DOHH2 (cell line): Measurements from ENCODE around the gene KATNBL1.

Experiments
- H3F3A ChIP-seq: fragments of 200-600 bp; sonication (generic), shearing (Covaris generic); 2 replicates; pipeline ENCODE4 v1.6.0; 2016; ENCODE audit warnings: antibody characterized with exemption, mild to moderate bottlenecking; ENCODE audit not compliant: control insufficient read depth, insufficient read depth
- H3K27ac ChIP-seq: fragments of 200-600 bp; sonication (generic); 2 replicates; pipeline ENCODE4 v1.5.1; 2014; ENCODE audit warnings: low read depth, mild to moderate bottlenecking, low read length, moderate library complexity
- H3K27me3 ChIP-seq: fragments of 200-600 bp; sonication (generic); 2 replicates; pipeline ENCODE4 v1.6.1; 2014; ENCODE audit warnings: mild to moderate bottlenecking, low read length, mixed read lengths; ENCODE audit not compliant: control insufficient read depth
- H3K36me3 ChIP-seq: fragments of 200-600 bp; sonication (generic); 2 replicates; pipeline ENCODE4 v1.6.1; 2014; ENCODE audit warnings: mild to moderate bottlenecking, low read length, moderate library complexity, mixed read lengths; ENCODE audit not compliant: control insufficient read depth
- H3K4me1 ChIP-seq: fragments of 200-600 bp; sonication (generic); 2 replicates; pipeline ENCODE4 v1.6.1; 2014; ENCODE audit warnings: mild to moderate bottlenecking, low read length, mixed read lengths; ENCODE audit not compliant: control insufficient read depth
- H3K4me2 ChIP-seq: fragments of 200-600 bp; sonication (generic); 2 replicates; pipeline ENCODE4 v1.6.0; 2014; ENCODE audit warnings: mild to moderate bottlenecking, low read length, moderate library complexity
- H3K4me3 ChIP-seq: fragments of 200-600 bp; sonication (generic); 2 replicates; pipeline ENCODE4 v1.5.1; 2014; ENCODE audit warnings: mild to moderate bottlenecking, low read length, mixed read lengths
- H3K79me2 ChIP-seq: fragments of 200-600 bp; sonication (generic); 2 replicates; pipeline ENCODE4 v1.6.1; 2014; ENCODE audit warnings: mild to moderate bottlenecking, low read length, mixed read lengths; ENCODE audit not compliant: control insufficient read depth
- H3K9me2 ChIP-seq: fragments of 200-600 bp; sonication (generic); replicated peaks from 2 replicates; pipeline ENCODE4 v1.6.1; 2014; ENCODE audit warnings: mild to moderate bottlenecking, low read length, mixed read lengths; ENCODE audit not compliant: control insufficient read depth
- H3K9me3 ChIP-seq: fragments of 200-600 bp; sonication (generic); 2 replicates; pipeline ENCODE4 v1.6.1; 2014; ENCODE audit warnings: antibody characterized with exemption, low read length, mixed read lengths; ENCODE audit not compliant: control insufficient read depth, insufficient read depth
- H4K20me1 ChIP-seq: fragments of 200-600 bp; sonication (generic); 2 replicates; pipeline ENCODE4 v1.6.0; 2014; ENCODE audit warnings: low read depth, mild to moderate bottlenecking, antibody characterized with exemption, low read length, moderate library complexity; ENCODE audit not compliant: control insufficient read depth, insufficient read depth
- EZH2phosphoT487 ChIP-seq: fragments of 200-600 bp; sonication (generic); IDR thresholded peaks from 2 replicates; pipeline ENCODE4 v1.6.1; 2017; ENCODE audit warnings: borderline replicate concordance, mild to moderate bottlenecking, antibody characterized with exemption, low read length, moderate library complexity, mixed read lengths
- TF ChIP-seq, protein P1 (sequence below): fragments of 200-600 bp; sonication (generic); IDR thresholded peaks from one replicate; pipeline ENCODE4 v1.5.1; 2014; ENCODE audit warnings: antibody characterized with exemption, mild to moderate bottlenecking, low read depth, low read length; ENCODE audit not compliant: poor library complexity, severe bottlenecking

Gene KATNBL1

DNA sequence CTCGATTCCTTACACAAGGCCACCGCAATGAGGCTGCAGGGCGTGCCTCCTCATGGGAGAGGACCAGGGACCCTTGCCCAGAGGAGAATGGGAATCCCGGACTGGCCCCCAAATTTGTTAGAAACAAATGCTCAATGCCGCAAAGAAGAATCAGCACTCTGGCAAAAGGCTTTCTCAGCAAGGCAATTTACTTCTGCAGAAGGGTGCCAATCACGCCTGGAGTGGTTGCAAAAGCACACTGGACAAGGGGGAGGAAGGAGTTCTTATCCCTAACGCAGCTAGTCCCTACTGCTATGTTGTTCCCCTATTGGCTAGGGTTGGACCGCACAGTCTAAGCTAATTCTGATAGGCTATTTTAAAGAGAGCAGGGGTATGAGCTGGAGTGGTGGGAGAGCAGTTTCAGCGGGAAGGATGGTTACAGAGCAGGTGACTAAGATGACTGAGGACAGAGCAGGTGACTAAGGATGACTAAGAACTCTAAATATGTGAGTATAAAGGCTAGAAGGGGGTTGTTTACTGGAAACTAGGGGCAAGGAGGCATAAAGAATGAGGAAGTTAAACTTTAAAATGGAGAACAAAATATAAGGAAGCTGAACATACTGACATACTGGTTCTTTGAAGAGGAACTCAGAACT is 48.5 kb downstream of the KATNBL1 start:
- Histone ChIP-seq H3K79me2 (peaks cover 22% of the 10 kb centered on the region), H3K4me3 (no peak overlapping the region)

DNA sequence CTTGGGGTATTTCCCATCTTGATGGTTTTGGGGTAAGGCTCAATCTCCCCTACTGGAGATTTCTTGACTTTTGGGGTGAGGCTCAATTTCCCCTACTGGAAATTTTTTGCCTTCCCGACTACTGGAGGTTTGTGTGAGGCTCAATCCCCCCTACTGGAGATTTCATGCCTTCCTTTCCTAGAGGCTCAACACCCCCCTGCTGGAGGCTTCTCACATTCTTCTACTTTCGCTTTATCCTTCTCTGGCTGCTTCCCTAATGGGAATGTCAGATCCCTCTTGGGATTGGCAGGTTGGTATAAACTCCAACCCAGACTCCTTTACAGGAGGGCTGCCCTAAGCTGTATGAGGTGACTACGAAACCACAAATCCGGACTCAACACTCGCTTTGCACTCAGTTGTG is 49.2 kb downstream of the KATNBL1 start:
- Histone ChIP-seq H3K27me3 (no peaks in the 10 kb centered on the region), H3K4me1 (no peaks in the 10 kb centered on the region), H3K9me3 (peaks cover 31% of the 10 kb centered on the region; the same call in 1 of the 2 replicates), H3K4me3 (no peak overlapping the region), H3K36me3 (peaks cover 40% of the 10 kb centered on the region), H3K79me2 (peaks cover 15% of the 10 kb centered on the region), H3F3A (no peaks in the 10 kb centered on the region), H3K27ac (no peak overlapping the region), H4K20me1 (no peaks in the 10 kb centered on the region), H3K4me2 (no peak overlapping the region), H3K9me2 (no peaks in the 10 kb centered on the region)
- TF ChIP-seq, protein P1, sequence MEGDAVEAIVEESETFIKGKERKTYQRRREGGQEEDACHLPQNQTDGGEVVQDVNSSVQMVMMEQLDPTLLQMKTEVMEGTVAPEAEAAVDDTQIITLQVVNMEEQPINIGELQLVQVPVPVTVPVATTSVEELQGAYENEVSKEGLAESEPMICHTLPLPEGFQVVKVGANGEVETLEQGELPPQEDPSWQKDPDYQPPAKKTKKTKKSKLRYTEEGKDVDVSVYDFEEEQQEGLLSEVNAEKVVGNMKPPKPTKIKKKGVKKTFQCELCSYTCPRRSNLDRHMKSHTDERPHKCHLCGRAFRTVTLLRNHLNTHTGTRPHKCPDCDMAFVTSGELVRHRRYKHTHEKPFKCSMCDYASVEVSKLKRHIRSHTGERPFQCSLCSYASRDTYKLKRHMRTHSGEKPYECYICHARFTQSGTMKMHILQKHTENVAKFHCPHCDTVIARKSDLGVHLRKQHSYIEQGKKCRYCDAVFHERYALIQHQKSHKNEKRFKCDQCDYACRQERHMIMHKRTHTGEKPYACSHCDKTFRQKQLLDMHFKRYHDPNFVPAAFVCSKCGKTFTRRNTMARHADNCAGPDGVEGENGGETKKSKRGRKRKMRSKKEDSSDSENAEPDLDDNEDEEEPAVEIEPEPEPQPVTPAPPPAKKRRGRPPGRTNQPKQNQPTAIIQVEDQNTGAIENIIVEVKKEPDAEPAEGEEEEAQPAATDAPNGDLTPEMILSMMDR: no peak
- no peak for TF ChIP-seq EZH2phosphoT487

More for the DNA sequence above, 48.5 kb downstream of the KATNBL1 start:
- H3K4me1 ChIP-seq: no peaks in the 10 kb centered on the region
- no peak overlapping the region for H3K27ac ChIP-seq
- no peaks in the 10 kb centered on the region for H4K20me1 ChIP-seq
- peaks cover 28% of the 10 kb centered on the region; the same call in 1 of the 2 replicates for H3K9me3 ChIP-seq
- H3K4me2 ChIP-seq: no peak overlapping the region
- H3K27me3 ChIP-seq: no peaks in the 10 kb centered on the region
- no peaks in the 10 kb centered on the region for H3F3A ChIP-seq
- no peak for TF ChIP-seq EZH2phosphoT487
- H3K36me3 ChIP-seq: peaks cover 37% of the 10 kb centered on the region
- H3K9me2 ChIP-seq: no peaks in the 10 kb centered on the region

DNA sequence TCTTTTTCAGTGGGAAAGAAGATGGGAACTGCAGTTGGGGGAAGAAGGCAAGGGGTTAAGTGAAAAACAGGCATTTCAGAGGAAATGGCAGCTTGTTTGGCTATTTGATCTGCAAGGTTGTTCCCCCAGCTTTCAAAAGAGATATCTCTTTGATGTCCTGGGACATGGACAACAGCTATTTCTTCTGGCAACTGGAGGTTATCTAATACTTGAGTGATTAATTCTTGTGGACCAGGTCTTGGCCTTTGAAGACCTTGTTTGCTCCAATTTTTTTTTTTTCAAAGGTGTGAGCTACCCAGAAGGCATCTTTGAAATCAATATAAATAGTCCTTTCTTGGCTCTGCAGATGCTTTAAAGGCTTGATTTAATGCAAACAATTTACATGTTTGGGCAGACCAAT is 51.5 kb downstream of the KATNBL1 start:
- H3K27ac ChIP-seq: no peak overlapping the region
- H3K9me2 ChIP-seq: no peaks in the 10 kb centered on the region
- no peak overlapping the region for H3K4me2 ChIP-seq
- H3K27me3 ChIP-seq: no peaks in the 10 kb centered on the region
- peaks cover 4% of the 10 kb centered on the region; the same call in 1 of the 2 replicates for H3K4me1 ChIP-seq
- H3K36me3 ChIP-seq: peaks cover 57% of the 10 kb centered on the region
- no peaks in the 10 kb centered on the region for H4K20me1 ChIP-seq
- peaks cover 45% of the 10 kb centered on the region for H3K9me3 ChIP-seq
- no peaks in the 10 kb centered on the region for H3F3A ChIP-seq
- TF ChIP-seq EZH2phosphoT487: no peak
- TF ChIP-seq, protein P1: no peak
- H3K4me3 ChIP-seq: no peak overlapping the region
- no peaks in the 10 kb centered on the region for H3K79me2 ChIP-seq

DNA sequence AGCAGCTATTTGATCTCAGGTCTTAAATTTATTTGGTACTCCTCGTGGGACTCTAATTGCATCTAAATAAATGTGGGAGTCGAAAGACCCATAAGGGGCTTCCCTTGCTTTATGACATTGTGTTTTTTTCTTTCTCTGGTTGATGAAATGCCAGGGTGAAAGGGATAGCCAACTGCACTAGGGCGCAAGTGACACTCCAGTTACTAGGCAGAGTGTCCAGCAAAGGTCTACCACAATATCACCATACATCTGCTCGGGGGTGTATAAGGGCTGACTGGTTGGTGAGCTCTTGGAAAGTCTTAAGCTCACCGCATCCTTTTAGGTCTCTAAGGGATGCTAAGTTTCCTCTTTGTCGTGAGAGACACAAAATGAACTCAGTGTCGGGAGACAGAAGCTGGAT is 54.0 kb downstream of the KATNBL1 start:
- no peak overlapping the region for H3K4me2 ChIP-seq
- H3K36me3 ChIP-seq: peaks cover 48% of the 10 kb centered on the region
- H3K4me1 ChIP-seq: peaks cover 14% of the 10 kb centered on the region
- no peak overlapping the region for H3K27ac ChIP-seq
- no peaks in the 10 kb centered on the region for H3K27me3 ChIP-seq
- no peaks in the 10 kb centered on the region for H3F3A ChIP-seq
- H3K9me3 ChIP-seq: peaks cover 28% of the 10 kb centered on the region
- H3K79me2 ChIP-seq: no peaks in the 10 kb centered on the region
- no peak for TF ChIP-seq EZH2phosphoT487
- TF ChIP-seq, protein P1: no peak
- no peak overlapping the region for H3K4me3 ChIP-seq
- no peaks in the 10 kb centered on the region for H3K9me2 ChIP-seq
- no peaks in the 10 kb centered on the region for H4K20me1 ChIP-seq
